IMR-90 (cell line): ENCODE results near the gene WDR91. TPM values are rescaled to one million over a fixed set of nuclear protein-coding genes. Genes with fewer than 3 reads are reported as not detected.
A peak's percentile ranks its signal among the peaks of the same experiment; 100 is the strongest.

ENCODE experiments used
- ATAC-seq: fragments of 200-7000 bp; cut with Tn5 transposase; 2 replicates; pipeline ENCODE4 v1.9.1; 2020; ENCODE audit warnings: low read depth, mild to moderate bottlenecking, moderate library complexity
- BruUV-seq: library from RNA; stranded (reverse); fragments of 400-500 nt; replicated peaks from 2 replicates; lab custom pipeline; 2021; lab: Mats Ljungman, UMichigan
- CTCF ChIA-PET: fragments of 300-600 bp; formaldehyde crosslinking; extraction: SDS; loops from one replicate; lab custom pipeline; 2021; ENCODE audit warnings: antibody characterized with exemption; lab: Yijun Ruan, JAX
- POLR2A ChIA-PET: fragments of 300-600 bp; sonication (Branson Sonifier 250); formaldehyde crosslinking; loops from one replicate; lab custom pipeline; 2022; ENCODE audit warnings: antibody characterized with exemption; ENCODE audit not compliant: unreplicated experiment; lab: Charles Lee
- DNase-seq: peaks from one replicate; pipeline ENCODE4 v3.0.0; 2013
- H2AFZ ChIP-seq: replicated peaks from 2 replicates; pipeline ENCODE3; 2013; ENCODE audit warnings: low read length, mild to moderate bottlenecking; ENCODE audit not compliant: poor library complexity
- H2AK5ac ChIP-seq: 2 replicates; pipeline ENCODE4 v1.6.1; 2013; ENCODE audit warnings: low read depth, low read length, inconsistent platforms
- H2AK9ac ChIP-seq: replicated peaks from 2 replicates; pipeline ENCODE3; 2013; ENCODE audit warnings: mild to moderate bottlenecking, low read depth, low read length, moderate library complexity; ENCODE audit not compliant: poor library complexity
- H2BK120ac ChIP-seq: 2 replicates; pipeline ENCODE4 v1.6.1; 2013; ENCODE audit warnings: low read depth, low read length, inconsistent platforms
- H2BK15ac ChIP-seq: 3 replicates; pipeline ENCODE4 v1.6.1; 2013; ENCODE audit warnings: low read depth, low read length, inconsistent platforms
- H2BK20ac ChIP-seq: 2 replicates; pipeline ENCODE4 v1.6.1; 2013; ENCODE audit warnings: low read depth, mild to moderate bottlenecking, inconsistent platforms, low read length, moderate library complexity
- H2BK5ac ChIP-seq: 2 replicates; pipeline ENCODE4 v1.6.1; 2013; ENCODE audit warnings: mild to moderate bottlenecking, low read depth, low read length, inconsistent platforms; ENCODE audit not compliant: poor library complexity, severe bottlenecking
- H3K14ac ChIP-seq: replicated peaks from 2 replicates; pipeline ENCODE4 v1.6.1; 2013; ENCODE audit warnings: low read depth, low read length, inconsistent platforms
- H3K18ac ChIP-seq: 2 replicates; pipeline ENCODE4 v1.6.1; 2013; ENCODE audit warnings: low read depth, low read length, control low read depth
- H3K23ac ChIP-seq: 2 replicates; pipeline ENCODE4 v1.6.1; 2013; ENCODE audit warnings: low read depth, low read length, inconsistent platforms
- H3K27ac ChIP-seq: 2 replicates; pipeline ENCODE4 v1.5.1; 2013; ENCODE audit warnings: mild to moderate bottlenecking, control low read depth, low read length; ENCODE audit not compliant: insufficient read depth
- H3K27me3 ChIP-seq: 2 replicates; pipeline ENCODE4 v1.6.1; 2013; ENCODE audit warnings: low read length; ENCODE audit not compliant: control insufficient read depth, insufficient read depth
- H3K36me3 ChIP-seq: 2 replicates; pipeline ENCODE4 v1.6.1; 2013; ENCODE audit warnings: low read length, mixed read lengths; ENCODE audit not compliant: control insufficient read depth, insufficient read depth
- H3K4ac ChIP-seq: 2 replicates; pipeline ENCODE4 v1.6.1; 2013; ENCODE audit warnings: low read depth, low read length, inconsistent platforms
- H3K4me1 ChIP-seq: 2 replicates; pipeline ENCODE4 v1.6.1; 2013; ENCODE audit warnings: low read length, mixed read lengths; ENCODE audit not compliant: control insufficient read depth, insufficient read depth
- H3K4me2 ChIP-seq: 2 replicates; pipeline ENCODE4 v1.6.1; 2013; ENCODE audit warnings: low read depth, mild to moderate bottlenecking, control low read depth, low read length, moderate library complexity
- H3K4me3 ChIP-seq: 2 replicates; pipeline ENCODE4 v1.5.1; 2013; ENCODE audit warnings: low read depth, mild to moderate bottlenecking, control low read depth, low read length, moderate library complexity; ENCODE audit not compliant: insufficient read depth
- H3K56ac ChIP-seq: 2 replicates; pipeline ENCODE4 v1.6.1; 2013; ENCODE audit warnings: low read length, inconsistent platforms; ENCODE audit not compliant: insufficient read depth; ENCODE audit errors: extremely low read depth
- H3K79me1 ChIP-seq, 2 experiments: 2 replicates each; pipeline ENCODE4 v1.6.1; 2013; ENCODE audit warnings: low read length in 2 of 2, inconsistent platforms in 1 of 2, low read depth in 1 of 2
- H3K9ac ChIP-seq: 2 replicates; pipeline ENCODE4 v1.6.1; 2013; ENCODE audit warnings: low read depth, low read length, control low read depth
- H3K9me1 ChIP-seq: 2 replicates; pipeline ENCODE4 v1.6.1; 2013; ENCODE audit warnings: low read length, inconsistent platforms; ENCODE audit not compliant: insufficient read depth
- H3K9me3 ChIP-seq: 2 replicates; pipeline ENCODE4 v1.6.1; 2013; ENCODE audit warnings: low read length; ENCODE audit not compliant: control insufficient read depth, insufficient read depth
- H4K20me1 ChIP-seq: 2 replicates; pipeline ENCODE4 v1.6.1; 2013; ENCODE audit warnings: low read length, inconsistent platforms; ENCODE audit not compliant: insufficient read depth
- H4K5ac ChIP-seq: 2 replicates; pipeline ENCODE4 v1.6.1; 2013; ENCODE audit warnings: mild to moderate bottlenecking, low read depth, low read length, control low read depth
- H4K8ac ChIP-seq, 2 experiments: 2 replicates each; pipeline ENCODE4 v1.6.1; 2013; ENCODE audit warnings: low read depth in 2 of 2, low read length in 2 of 2, control low read depth in 1 of 2, inconsistent platforms in 1 of 2
- H4K91ac ChIP-seq: 2 replicates; pipeline ENCODE4 v1.6.1; 2013; ENCODE audit warnings: low read depth, low read length, inconsistent platforms; ENCODE audit not compliant: insufficient read depth
- BHLHE40 ChIP-seq: fragments of 150-350 bp; IDR thresholded peaks from 2 replicates; pipeline ENCODE4 v1.6.1; 2016; ENCODE audit warnings: mild to moderate bottlenecking, low read depth, low read length
- CEBPB ChIP-seq: IDR thresholded peaks from 2 replicates; pipeline ENCODE4 v1.6.1; 2012; ENCODE audit warnings: low read depth, low read length, improper control_type of control experiment
- CHD1 ChIP-seq: IDR thresholded peaks from 2 replicates; pipeline ENCODE4 v1.6.1; 2012; ENCODE audit warnings: low read depth, low read length, improper control_type of control experiment
- FOS ChIP-seq: fragments of 150-350 bp; IDR thresholded peaks from 2 replicates; pipeline ENCODE4 v1.6.1; 2016; ENCODE audit warnings: low read depth, low read length
- MAFK ChIP-seq: IDR thresholded peaks from 2 replicates; pipeline ENCODE4 v1.6.1; 2012; ENCODE audit warnings: low read depth, low read length, improper control_type of control experiment
- MXI1 ChIP-seq: IDR thresholded peaks from 2 replicates; pipeline ENCODE4 v1.6.1; 2012; ENCODE audit warnings: low read depth, mild to moderate bottlenecking, low read length, moderate library complexity, borderline replicate concordance
- NFE2L2 ChIP-seq: fragments of 150-350 bp; IDR thresholded peaks from 2 replicates; pipeline ENCODE4 v1.6.1; 2016; ENCODE audit warnings: low read depth, mild to moderate bottlenecking, low read length
- POLR2A ChIP-seq: IDR thresholded peaks from 2 replicates; pipeline ENCODE4 v1.6.1; 2012; ENCODE audit warnings: mild to moderate bottlenecking, low read depth, low read length
- RCOR1 ChIP-seq: IDR thresholded peaks from 2 replicates; pipeline ENCODE4 v1.6.1; 2012; ENCODE audit warnings: mild to moderate bottlenecking, low read length, improper control_type of control experiment; ENCODE audit not compliant: insufficient replicate concordance
- SMC3 ChIP-seq: fragments of 150-350 bp; IDR thresholded peaks from 2 replicates; pipeline ENCODE4 v1.6.1; 2016; ENCODE audit warnings: low read depth, mild to moderate bottlenecking, antibody characterized with exemption, low read length, moderate library complexity
- WGBS, 2 experiments: methylation state at CpG; one replicate each; pipeline versions ENCODE4 v1.1.5 to v1.1.7; 2013; ENCODE audit warnings: missing lambda C conversion rate in 2 of 2; ENCODE audit not compliant: insufficient read length in 1 of 2; ENCODE audit errors: extremely low coverage in 2 of 2; 5-methylcytosine and 5-hydroxymethylcytosine counted together
- dilution Hi-C: fragments of 300-500 bp; cut with HindIII; formaldehyde crosslinking; loops from one replicate; pipeline ENCODE4 v1.14.3; 2018; ENCODE audit warnings: low sequenced_read_pairs; ENCODE audit not compliant: unreplicated experiment
- in situ Hi-C: fragments of 300-500 bp; cut with MboI; formaldehyde crosslinking; loops from 3 replicates; pipeline ENCODE4 v1.14.3; 2019; ENCODE audit warnings: low sequenced_read_pairs, inconsistent platforms, mixed read lengths
- intact Hi-C: fragments of 100-400 bp; cut with micrococcal nuclease; formaldehyde crosslinking; loops from 2 replicates; pipeline ENCODE4 v1.10.0; 2022
- polyA plus RNA-seq, 3 experiments: library from polyadenylated mRNA; depleted of rRNA; stranded (reverse); fragments of >200 nt; gene quantifications; 2 replicates each; pipeline ENCODE4 v1.2.3, GENCODE V29; 2012; ENCODE audit warnings: low replicate concordance in 1 of 3
- total RNA-seq: library from RNA; depleted of rRNA; stranded (reverse); fragments of >200 nt; gene quantifications from 2 replicates; pipeline ENCODE4 v1.2.3, GENCODE V29; 2012
- TF ChIP-seq, protein P1 (sequence below): fragments of 150-350 bp; IDR thresholded peaks from 2 replicates; pipeline ENCODE4 v1.6.1; 2016; ENCODE audit warnings: low read depth, mild to moderate bottlenecking, low read length, moderate library complexity, borderline replicate concordance
- TF ChIP-seq, protein P2 (sequence below): fragments of 150-350 bp; IDR thresholded peaks from 2 replicates; pipeline ENCODE4 v1.6.1; 2017; ENCODE audit warnings: mild to moderate bottlenecking, antibody characterized with exemption, low read length, low read depth

Gene WDR91
- total and polyA plus RNA-seq, 2 of the 4 experiments (the other 2 are of a cell fraction): 5.2 to 10.3 TPM

DNA sequence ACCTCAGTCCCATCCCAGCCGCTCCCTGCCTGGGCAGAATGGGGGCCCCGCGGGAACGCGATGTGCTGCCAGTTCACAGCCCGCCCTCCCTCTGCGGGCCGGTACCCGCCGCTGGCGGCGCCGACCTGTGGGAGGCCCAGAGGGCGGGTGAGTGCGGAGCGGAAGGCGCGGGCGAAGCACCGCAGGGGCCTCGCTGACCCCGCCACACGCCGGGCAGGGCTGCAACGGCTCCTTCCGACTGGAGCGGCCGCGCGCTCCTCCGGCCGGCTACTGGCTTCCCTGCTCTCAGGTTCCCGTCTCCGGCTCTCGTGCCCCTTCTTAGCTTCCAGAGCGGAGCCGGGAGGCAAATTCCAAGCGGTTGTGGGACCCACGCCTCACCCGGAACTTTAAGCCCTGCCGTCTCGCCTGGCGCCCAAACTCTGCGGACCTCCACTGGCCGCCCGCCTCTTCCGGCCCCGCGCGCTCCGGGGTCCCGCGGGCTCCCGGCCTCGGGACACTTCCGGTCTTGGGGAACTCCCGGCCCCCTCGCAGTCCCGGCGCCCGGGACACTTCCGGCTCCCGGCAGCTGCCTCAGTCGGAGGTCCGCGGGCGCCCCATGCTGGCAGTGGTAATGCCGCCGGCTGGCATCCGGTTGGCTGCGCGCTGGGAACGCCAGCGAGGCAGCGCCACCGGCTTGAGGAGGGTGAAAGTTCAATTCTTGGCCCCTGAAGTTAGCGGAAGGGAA is 40.9 kb downstream of the WDR91 start, which contains the start of gene CYREN (continued):
- TF ChIP-seq, protein P1, sequence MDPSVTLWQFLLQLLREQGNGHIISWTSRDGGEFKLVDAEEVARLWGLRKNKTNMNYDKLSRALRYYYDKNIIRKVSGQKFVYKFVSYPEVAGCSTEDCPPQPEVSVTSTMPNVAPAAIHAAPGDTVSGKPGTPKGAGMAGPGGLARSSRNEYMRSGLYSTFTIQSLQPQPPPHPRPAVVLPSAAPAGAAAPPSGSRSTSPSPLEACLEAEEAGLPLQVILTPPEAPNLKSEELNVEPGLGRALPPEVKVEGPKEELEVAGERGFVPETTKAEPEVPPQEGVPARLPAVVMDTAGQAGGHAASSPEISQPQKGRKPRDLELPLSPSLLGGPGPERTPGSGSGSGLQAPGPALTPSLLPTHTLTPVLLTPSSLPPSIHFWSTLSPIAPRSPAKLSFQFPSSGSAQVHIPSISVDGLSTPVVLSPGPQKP: 0 out of 2 replicates have a peak, but pooled peaks have one; percentile 62

DNA sequence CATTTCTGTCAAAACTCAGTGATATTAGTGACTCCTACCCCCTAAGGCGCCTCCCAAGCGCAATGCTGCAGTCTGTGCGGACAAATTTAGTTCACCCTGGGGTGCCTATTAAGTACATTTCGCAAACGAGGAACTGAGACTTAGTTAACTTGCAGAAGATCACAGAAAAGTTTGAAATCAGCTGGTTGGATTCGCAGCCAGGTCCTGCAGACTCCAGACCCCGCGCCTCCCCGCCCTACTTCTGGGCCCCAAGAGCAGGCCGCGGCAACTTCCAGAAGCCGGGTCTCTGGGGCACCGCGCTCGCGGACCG is 41.4 kb downstream of the WDR91 start:
- Histone ChIP-seq H2AFZ (peak overlapping the region; percentile 85), H3K4me3 (peak overlapping the region; percentile 91), H3K4ac (peak overlapping the region; percentile 85), H3K14ac (peak overlapping the region; percentile 73; the same call in 1 of the 2 replicates), H3K9ac (peak overlapping the region; percentile 86), H4K20me1 (0 out of 2 replicates have a peak, but pooled peaks cover 4% of the 10 kb centered on the region), H3K9me3 (no peaks in the 10 kb centered on the region), H3K9me1 (peaks cover 20% of the 10 kb centered on the region), H2AK9ac (peak overlapping the region; percentile 81), H2AK5ac (peak overlapping the region; percentile 11; the same call in 1 of the 2 replicates), H2BK5ac (peak overlapping the region; percentile 64), H2BK120ac (no peak overlapping the region), H3K56ac (peak overlapping the region; percentile 79; the same call in 1 of the 2 replicates), H3K27me3 (no peaks in the 10 kb centered on the region), H4K8ac (peak overlapping the region; percentile 75 to 84), H3K23ac (peak overlapping the region; percentile 15; the same call in 1 of the 2 replicates), H4K91ac (peak overlapping the region; percentile 55; the same call in 1 of the 2 replicates), H3K36me3 (peaks cover 35% of the 10 kb centered on the region), H2BK20ac (no peak overlapping the region), H3K4me1 (peaks cover 12% of the 10 kb centered on the region), H3K79me1 (peaks cover 30 to 50% of the 10 kb centered on the region in 2 experiments), H2BK15ac (no peak overlapping the region), H3K18ac (no peak overlapping the region; the same call in 1 of the 2 replicates), H3K27ac (peak overlapping the region; percentile 96), H4K5ac (peak overlapping the region; percentile 72), H3K4me2 (peak overlapping the region; percentile 80)
- in situ Hi-C loops (loop anchor here (10.0 kb wide), 2 partner anchors 185 to 485 kb away; partner anchors contain the start of gene AGBL3), dilution Hi-C loops (no loop called here), intact Hi-C loops (loop anchor here (1.0 to 2.0 kb wide), 5 partner anchors 41 to 537 kb away; partner anchors contain the start of genes AGBL3 and WDR91)
- ChIA-PET CTCF (interaction anchor here (3.7 kb wide), 1 partner anchor 184 kb away, joined by 17 read pairs; the partner anchor contains the start of gene AGBL3), POLR2A (no interaction called here)
- DNase-seq (no peak), ATAC-seq (no peak)
- BruUV-seq: no TSS peak
- WGBS, 2 experiments: 1% methylated on average over 15 of the region's 17 CpGs; no CpG with 5 or more reads in 1 of the 2 experiments
- no peak for TF ChIP-seq RCOR1
- no peak for TF ChIP-seq POLR2A
- TF ChIP-seq, protein P1: no peak
- TF ChIP-seq CHD1: no peak
- no peak for TF ChIP-seq SMC3
- no peak for TF ChIP-seq NFE2L2
- TF ChIP-seq BHLHE40: no peak
- no peak for TF ChIP-seq FOS
- no peak for TF ChIP-seq MXI1
- TF ChIP-seq MAFK: no peak
- TF ChIP-seq, protein P2, sequence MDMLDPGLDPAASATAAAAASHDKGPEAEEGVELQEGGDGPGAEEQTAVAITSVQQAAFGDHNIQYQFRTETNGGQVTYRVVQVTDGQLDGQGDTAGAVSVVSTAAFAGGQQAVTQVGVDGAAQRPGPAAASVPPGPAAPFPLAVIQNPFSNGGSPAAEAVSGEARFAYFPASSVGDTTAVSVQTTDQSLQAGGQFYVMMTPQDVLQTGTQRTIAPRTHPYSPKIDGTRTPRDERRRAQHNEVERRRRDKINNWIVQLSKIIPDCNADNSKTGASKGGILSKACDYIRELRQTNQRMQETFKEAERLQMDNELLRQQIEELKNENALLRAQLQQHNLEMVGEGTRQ: no peak
- no peak for TF ChIP-seq CEBPB
